Glutamatergic neuron (in vitro differentiated cells): Measurements from ENCODE around the gene NTM. TPM values are rescaled to one million over a fixed set of nuclear protein-coding genes. Genes with fewer than 3 reads are reported as not detected.

Experiments
- DNase-seq: peaks from one replicate; pipeline ENCODE4 v3.0.0; 2022
- H3K27ac Mint-ChIP-seq: one replicate; pipeline ENCODE4 v1.8.0; 2020; ENCODE audit warnings: mild to moderate bottlenecking, mixed read lengths, inconsistent platforms; ENCODE audit not compliant: unreplicated experiment
- H3K27me3 Mint-ChIP-seq: one replicate; pipeline ENCODE4 v1.8.0; 2020; ENCODE audit warnings: mild to moderate bottlenecking, moderate library complexity, mixed read lengths, inconsistent platforms; ENCODE audit not compliant: unreplicated experiment
- H3K36me3 Mint-ChIP-seq: one replicate; pipeline ENCODE4 v1.8.0; 2020; ENCODE audit warnings: mild to moderate bottlenecking, mixed read lengths, inconsistent platforms; ENCODE audit not compliant: unreplicated experiment
- H3K4me1 Mint-ChIP-seq: one replicate; pipeline ENCODE4 v1.8.0; 2020; ENCODE audit warnings: mild to moderate bottlenecking, low read depth, mixed read lengths, inconsistent platforms; ENCODE audit not compliant: unreplicated experiment
- H3K4me3 Mint-ChIP-seq: one replicate; pipeline ENCODE4 v1.8.0; 2020; ENCODE audit warnings: mild to moderate bottlenecking, mixed read lengths, inconsistent platforms; ENCODE audit not compliant: unreplicated experiment
- H3K9me3 Mint-ChIP-seq: one replicate; pipeline ENCODE4 v1.8.0; 2020; ENCODE audit warnings: mild to moderate bottlenecking, moderate library complexity, mixed read lengths, inconsistent platforms; ENCODE audit not compliant: unreplicated experiment
- CTCF ChIP-seq: fragments of 200-600 bp; sonication (generic); IDR thresholded peaks from one replicate; pipeline ENCODE4 v1.5.0; 2021; ENCODE audit not compliant: partially characterized antibody, unreplicated experiment
- total RNA-seq: library from RNA; stranded (reverse); fragmentation: NEBNext Ultra II Directional; extraction: Animal tissue kit (Norgen Biotek cat#: 25700); gene quantifications from one replicate; pipeline ENCODE4 v1.2.1, GENCODE V29; 2021; ENCODE audit not compliant: unreplicated experiment

Gene NTM
- total RNA-seq, 1 donor from 2014 or later, result 1.2 TPM

- Mint-ChIP-seq H3K27me3 (peaks cover 2% of the 10 kb centered on the region), H3K36me3 (no peaks in the 10 kb centered on the region), H3K4me1 (peaks cover 21% of the 10 kb centered on the region), H3K27ac (peak overlapping the region; percentile 48), H3K4me3 (no peak overlapping the region), H3K9me3 (peaks cover 8% of the 10 kb centered on the region)
- no peak for DNase-seq
- no peak for TF ChIP-seq CTCF
Measured at GRCh38 chr11:131449036-131450019, 78.9 kb downstream of the NTM start.

GRCh38 chr11:131454490-131454889 is 84.1 kb downstream of the NTM start:
- H3K36me3 Mint-ChIP-seq, result no peaks in the 10 kb centered on the region
- H3K27me3 Mint-ChIP-seq, result no peaks in the 10 kb centered on the region
- H3K27ac Mint-ChIP-seq, result no peak overlapping the region

GRCh38 chr11:131454989-131455388 is 84.6 kb downstream of the NTM start:
- no peaks in the 10 kb centered on the region for H3K27me3 Mint-ChIP-seq
- H3K36me3 Mint-ChIP-seq, result no peaks in the 10 kb centered on the region
- peak overlapping the region; percentile 35 for H3K27ac Mint-ChIP-seq
- no peak overlapping the region for H3K4me3 Mint-ChIP-seq
- no peak for DNase-seq
- H3K4me1 Mint-ChIP-seq, result peaks cover 26% of the 10 kb centered on the region
- TF ChIP-seq CTCF, result no peak
- H3K9me3 Mint-ChIP-seq, result peaks cover 3% of the 10 kb centered on the region

More at GRCh38 chr11:131454490-131454889, 84.1 kb downstream of the NTM start:
- no peak overlapping the region for H3K4me3 Mint-ChIP-seq
- TF ChIP-seq CTCF, result no peak
- H3K9me3 Mint-ChIP-seq, result peaks cover 3% of the 10 kb centered on the region
- peaks cover 28% of the 10 kb centered on the region for H3K4me1 Mint-ChIP-seq
- no peak for DNase-seq

GRCh38 chr11:131455843-131456704 is 85.7 kb downstream of the NTM start:
- TF ChIP-seq CTCF, result no peak
- Mint-ChIP-seq H3K9me3 (peaks cover 3% of the 10 kb centered on the region), H3K36me3 (no peaks in the 10 kb centered on the region), H3K4me3 (no peak overlapping the region), H3K27me3 (no peaks in the 10 kb centered on the region), H3K4me1 (peaks cover 25% of the 10 kb centered on the region), H3K27ac (no peak overlapping the region)
- DNase-seq, result no peak
